Fibroblast of lung (primary cell): ENCODE data around the gene MAP3K6. TPM values are rescaled to one million over a fixed set of nuclear protein-coding genes. Genes with fewer than 3 reads are reported as not detected.

Experiments
- DNase-seq, 2 donors: peaks; one replicate each; pipeline versions ENCODE4 v3.0.0 to v3.0.0-alpha.2; 2010; ENCODE audit warnings: low read depth in 2 of 2
- H2AFZ ChIP-seq: 2 replicates; pipeline ENCODE4 v1.5.1; 2012; ENCODE audit warnings: low read length, control low read depth, inconsistent platforms
- H3K27ac ChIP-seq: 2 replicates; pipeline ENCODE4 v1.5.1; 2011; ENCODE audit warnings: low read length, control low read depth; ENCODE audit not compliant: insufficient read depth
- H3K27me3 ChIP-seq: 2 replicates; pipeline ENCODE4 v1.5.1; 2011; ENCODE audit warnings: mild to moderate bottlenecking, low read length; ENCODE audit not compliant: control insufficient read depth, insufficient read depth
- H3K36me3 ChIP-seq: 2 replicates; pipeline ENCODE4 v1.5.1; 2011; ENCODE audit warnings: low read length; ENCODE audit not compliant: control insufficient read depth, insufficient read depth
- H3K4me1 ChIP-seq: 2 replicates; pipeline ENCODE4 v1.5.1; 2011; ENCODE audit warnings: low read length; ENCODE audit not compliant: control insufficient read depth, insufficient read depth; ENCODE audit errors: extremely low read depth
- H3K4me2 ChIP-seq: 2 replicates; pipeline ENCODE4 v1.5.1; 2011; ENCODE audit warnings: low read length, control low read depth; ENCODE audit not compliant: insufficient read depth; ENCODE audit errors: extremely low read depth
- H3K4me3 ChIP-seq, 4 experiments: fragments of 200-600 bp in 1 of 4; sonication (generic) in 1 of 4; replicated peaks in 1 of 4; 2 replicates each; pipeline ENCODE4 v1.5.1; 2011 to 2016; ENCODE audit warnings: low read length in 4 of 4, low read depth in 3 of 4, mild to moderate bottlenecking in 3 of 4, control low read depth in 2 of 4, inconsistent platforms in 1 of 4, mixed read lengths in 1 of 4; ENCODE audit not compliant: insufficient read depth in 1 of 4; ENCODE audit errors: control extremely low read depth in 1 of 4
- H3K79me2 ChIP-seq: 2 replicates; pipeline ENCODE4 v1.5.1; 2012; ENCODE audit warnings: mild to moderate bottlenecking, low read length, inconsistent platforms; ENCODE audit not compliant: control insufficient read depth, insufficient read depth
- H3K9ac ChIP-seq: 2 replicates; pipeline ENCODE4 v1.5.1; 2011; ENCODE audit warnings: mild to moderate bottlenecking, low read length, control low read depth; ENCODE audit not compliant: insufficient read depth
- H3K9me3 ChIP-seq: 2 replicates; pipeline ENCODE4 v1.5.1; 2012; ENCODE audit warnings: low read depth, low read length; ENCODE audit not compliant: control insufficient read depth, insufficient read depth
- H4K20me1 ChIP-seq: 2 replicates; pipeline ENCODE4 v1.5.1; 2011; ENCODE audit warnings: low read length; ENCODE audit not compliant: control insufficient read depth, insufficient read depth; ENCODE audit errors: extremely low read depth
- CTCF ChIP-seq, 2 donors: IDR thresholded peaks in 1 of 2; conservative IDR thresholded peaks in 1 of 2; 1 replicate in 1 of 2; 2 replicates in 1 of 2; pipeline ENCODE4 v1.5.1; 2011 to 2012; ENCODE audit warnings: low read length in 2 of 2, control low read depth in 1 of 2, inconsistent platforms in 1 of 2, low read depth in 1 of 2, mild to moderate bottlenecking in 1 of 2
- EZH2 ChIP-seq: IDR thresholded peaks from 2 replicates; pipeline ENCODE4 v1.5.1; 2012; ENCODE audit warnings: low read length, control low read depth, mild to moderate bottlenecking; ENCODE audit errors: missing control alignments
- polyA plus RNA-seq, 2 donors: library from polyadenylated mRNA; depleted of rRNA in 1 of 2; stranded (reverse) in 1 of 2; unstranded in 1 of 2; fragments of >200 nt; gene quantifications; 2 replicates each; pipeline ENCODE4 v1.2.1, GENCODE V29; 2011 to 2012; ENCODE audit warnings: missing spikeins in 1 of 2
- total RNA-seq: library from RNA; depleted of rRNA; stranded (reverse); fragments of >200 nt; gene quantifications from 2 replicates; pipeline ENCODE4 v1.2.1, GENCODE V29; 2014

MAP3K6 gene
- total and polyA plus RNA-seq, 2 donors (not counting 1 experiment from before 2014, with no cell fraction given), result 8.3 to 11.5 TPM

DNA sequence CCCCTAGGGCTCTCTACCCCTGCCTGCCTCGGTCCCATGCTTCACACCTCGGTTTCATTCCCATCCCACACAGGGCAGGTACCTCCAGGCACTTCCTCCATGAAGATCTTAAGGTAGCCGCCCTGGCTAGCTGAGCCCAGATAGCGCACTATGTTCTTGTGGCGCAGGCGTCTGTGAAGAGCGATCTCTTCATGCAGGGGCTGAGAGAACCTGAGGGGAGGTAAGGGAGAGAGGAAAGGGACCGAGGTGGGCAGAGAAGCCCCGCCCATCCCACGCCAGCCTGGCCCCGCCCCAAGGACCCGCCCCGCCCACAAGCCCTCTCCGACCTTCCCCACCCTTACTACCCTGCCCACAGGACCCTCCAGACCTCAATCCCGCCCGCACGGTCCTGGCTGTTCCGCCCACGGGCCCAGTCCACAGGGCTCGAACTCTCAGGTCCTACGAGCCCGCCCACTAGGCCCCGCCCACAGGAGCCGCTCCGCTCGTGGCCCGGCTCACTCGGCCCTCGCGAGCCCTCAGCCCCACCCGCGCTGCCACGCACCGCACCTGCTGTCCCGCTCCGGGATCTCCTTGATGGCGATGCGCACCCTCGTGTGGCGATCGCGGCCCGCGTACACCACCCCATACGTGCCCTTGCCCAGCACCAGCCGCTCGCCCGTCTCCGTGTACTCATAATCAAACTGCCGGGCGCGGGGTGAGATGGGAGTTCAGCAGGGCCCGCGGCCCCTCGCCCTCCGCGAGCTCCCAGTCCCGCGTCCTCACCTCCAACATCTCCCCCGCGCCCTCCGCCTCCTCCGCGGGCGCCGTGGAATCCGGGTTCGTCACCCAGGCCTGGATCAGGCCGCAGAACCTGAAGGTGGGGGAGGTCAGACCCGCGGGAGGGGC, 6.4 kb downstream of the MAP3K6 start:
- Histone ChIP-seq H3K4me2 (no peak overlapping the region), H3K4me3 (no peak overlapping the region), H3K9me3 (no peaks in the 10 kb centered on the region), H2AFZ (no peak overlapping the region), H4K20me1 (no peaks in the 10 kb centered on the region), H3K4me1 (peaks cover 6% of the 10 kb centered on the region), H3K79me2 (peaks cover 10% of the 10 kb centered on the region), H3K36me3 (peaks cover 45% of the 10 kb centered on the region), H3K27ac (no peak overlapping the region), H3K27me3 (no peaks in the 10 kb centered on the region), H3K9ac (no peak overlapping the region)
- DNase-seq, result no peak
- TF ChIP-seq CTCF (conservative IDR thresholded peaks at IDR 0.05 in 1 of 2, IDR thresholded peaks at IDR 0.05 in 1 of 2; ENCODE audit: low read depth in 1 of 2, low read length in 2 of 2), result no peak
- no peak for TF ChIP-seq EZH2

GRCh38 chr1:27359822-27360158, 7.0 kb downstream of the MAP3K6 start:
- Histone ChIP-seq H3K9ac (no peak overlapping the region), H3K4me1 (peaks cover under 1% of the 10 kb centered on the region), H3K27me3 (no peaks in the 10 kb centered on the region), H3K9me3 (no peaks in the 10 kb centered on the region), H3K4me3 (no peak overlapping the region), H3K36me3 (peaks cover 43% of the 10 kb centered on the region), H3K4me2 (no peak overlapping the region), H4K20me1 (no peaks in the 10 kb centered on the region), H2AFZ (no peak overlapping the region), H3K79me2 (peaks cover 6% of the 10 kb centered on the region), H3K27ac (no peak overlapping the region)
- no peak for DNase-seq
- TF ChIP-seq CTCF (conservative IDR thresholded peaks at IDR 0.05 in 1 of 2, IDR thresholded peaks at IDR 0.05 in 1 of 2; ENCODE audit: low read depth in 1 of 2, low read length in 2 of 2) (no peak), EZH2 (no peak)

DNA sequence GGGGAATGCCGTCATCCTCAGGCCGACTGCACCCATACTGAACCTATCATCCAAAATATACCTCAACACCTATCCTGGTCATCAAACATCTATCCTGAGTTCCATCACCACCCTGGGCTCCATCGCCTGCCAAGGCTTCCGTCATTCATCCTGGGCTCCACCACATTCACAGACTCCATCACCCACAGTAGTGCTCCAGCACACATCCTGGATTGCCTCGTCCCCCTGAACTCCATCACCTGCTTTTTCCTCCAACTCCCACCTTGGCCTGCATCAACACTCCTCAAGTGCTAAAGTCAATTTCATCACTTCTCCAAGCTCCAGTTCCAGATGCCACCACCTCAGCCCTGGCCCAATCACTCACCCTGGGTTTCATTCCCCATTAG, 7.8 kb downstream of the MAP3K6 start:
- Histone ChIP-seq H3K27ac (no peak overlapping the region), H3K4me1 (no peaks in the 10 kb centered on the region), H2AFZ (no peak overlapping the region), H3K4me2 (no peak overlapping the region), H4K20me1 (no peaks in the 10 kb centered on the region), H3K36me3 (peaks cover 38% of the 10 kb centered on the region), H3K9ac (no peak overlapping the region), H3K4me3 (no peak overlapping the region), H3K79me2 (no peaks in the 10 kb centered on the region), H3K9me3 (no peaks in the 10 kb centered on the region), H3K27me3 (no peaks in the 10 kb centered on the region)
- DNase-seq, result no peak
- TF ChIP-seq CTCF (conservative IDR thresholded peaks at IDR 0.05 in 1 of 2, IDR thresholded peaks at IDR 0.05 in 1 of 2; ENCODE audit: low read depth in 1 of 2, low read length in 2 of 2) (no peak), EZH2 (no peak)
